IMR-90 (cell line): Measurements from ENCODE around the gene SLC2A11.
"Not testable (repeated sequence)": the region's sequence is repeated elsewhere in the genome, so short reads cannot be mapped to it uniquely, and the experiment has no call there.

Experiments
- BHLHE40 ChIP-seq: fragments of 150-350 bp; IDR thresholded peaks from 2 replicates; pipeline ENCODE4 v1.6.1; 2016; ENCODE audit warnings: mild to moderate bottlenecking, low read depth, low read length
- CEBPB ChIP-seq: IDR thresholded peaks from 2 replicates; pipeline ENCODE4 v1.6.1; 2012; ENCODE audit warnings: low read depth, low read length, improper control_type of control experiment
- MAFK ChIP-seq: IDR thresholded peaks from 2 replicates; pipeline ENCODE4 v1.6.1; 2012; ENCODE audit warnings: low read depth, low read length, improper control_type of control experiment
- MAZ ChIP-seq: IDR thresholded peaks from 2 replicates; pipeline ENCODE4 v1.6.1; 2012; ENCODE audit warnings: low read depth, mild to moderate bottlenecking, low read length, improper control_type of control experiment, moderate library complexity, borderline replicate concordance
- MXI1 ChIP-seq: IDR thresholded peaks from 2 replicates; pipeline ENCODE4 v1.6.1; 2012; ENCODE audit warnings: low read depth, mild to moderate bottlenecking, low read length, moderate library complexity, borderline replicate concordance
- POLR2A ChIP-seq: IDR thresholded peaks from 2 replicates; pipeline ENCODE4 v1.6.1; 2012; ENCODE audit warnings: mild to moderate bottlenecking, low read depth, low read length
- RAD21 ChIP-seq: IDR thresholded peaks from 2 replicates; pipeline ENCODE4 v1.6.1; 2012; ENCODE audit warnings: low read length, improper control_type of control experiment
- RCOR1 ChIP-seq: IDR thresholded peaks from 2 replicates; pipeline ENCODE4 v1.6.1; 2012; ENCODE audit warnings: mild to moderate bottlenecking, low read length, improper control_type of control experiment; ENCODE audit not compliant: insufficient replicate concordance
- RFX5 ChIP-seq: IDR thresholded peaks from 2 replicates; pipeline ENCODE4 v1.8.0; 2012; ENCODE audit warnings: low read depth, mild to moderate bottlenecking, low read length, moderate library complexity
- SMC3 ChIP-seq: fragments of 150-350 bp; IDR thresholded peaks from 2 replicates; pipeline ENCODE4 v1.6.1; 2016; ENCODE audit warnings: low read depth, mild to moderate bottlenecking, antibody characterized with exemption, low read length, moderate library complexity
- TF ChIP-seq, protein P1 (sequence below): conservative IDR thresholded peaks from 2 replicates; pipeline ENCODE4 v1.5.1; 2012; ENCODE audit warnings: mild to moderate bottlenecking, low read depth, low read length, improper control_type of control experiment

DNA sequence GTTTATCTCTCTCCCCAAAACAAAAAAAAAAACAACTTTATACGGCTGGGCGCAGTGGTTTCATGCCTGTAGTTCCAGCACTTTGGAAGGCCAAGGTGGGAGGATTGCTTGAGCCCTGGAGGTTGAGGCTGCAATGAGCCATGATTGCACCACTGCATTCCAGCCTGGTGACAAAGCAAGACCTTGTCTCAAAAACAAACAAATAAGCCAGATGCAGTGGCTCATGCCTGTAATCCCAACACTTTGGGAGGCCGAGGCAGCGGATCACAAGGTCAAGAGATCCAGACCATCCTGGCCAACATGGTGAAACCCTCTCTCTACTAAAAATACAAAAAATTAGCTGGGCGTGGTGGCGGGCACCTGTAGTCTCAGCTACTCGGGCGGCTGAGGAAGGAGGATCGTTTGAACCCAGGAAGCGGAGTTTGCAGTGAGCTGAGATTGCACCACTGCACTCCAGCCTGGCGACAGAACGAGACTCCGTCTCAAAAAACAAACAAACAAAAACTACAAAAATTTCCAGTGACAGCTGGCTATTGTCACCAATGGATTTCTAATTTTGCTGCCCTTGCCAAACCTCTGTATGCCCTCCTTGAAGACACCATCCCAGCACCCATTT is 64.0 kb downstream of the SLC2A11 start:
- TF ChIP-seq BHLHE40, SMC3, MAFK, POLR2A, RAD21, RFX5, MAZ, RCOR1, MXI1: not testable (repeated sequence)
- TF ChIP-seq, protein P1, sequence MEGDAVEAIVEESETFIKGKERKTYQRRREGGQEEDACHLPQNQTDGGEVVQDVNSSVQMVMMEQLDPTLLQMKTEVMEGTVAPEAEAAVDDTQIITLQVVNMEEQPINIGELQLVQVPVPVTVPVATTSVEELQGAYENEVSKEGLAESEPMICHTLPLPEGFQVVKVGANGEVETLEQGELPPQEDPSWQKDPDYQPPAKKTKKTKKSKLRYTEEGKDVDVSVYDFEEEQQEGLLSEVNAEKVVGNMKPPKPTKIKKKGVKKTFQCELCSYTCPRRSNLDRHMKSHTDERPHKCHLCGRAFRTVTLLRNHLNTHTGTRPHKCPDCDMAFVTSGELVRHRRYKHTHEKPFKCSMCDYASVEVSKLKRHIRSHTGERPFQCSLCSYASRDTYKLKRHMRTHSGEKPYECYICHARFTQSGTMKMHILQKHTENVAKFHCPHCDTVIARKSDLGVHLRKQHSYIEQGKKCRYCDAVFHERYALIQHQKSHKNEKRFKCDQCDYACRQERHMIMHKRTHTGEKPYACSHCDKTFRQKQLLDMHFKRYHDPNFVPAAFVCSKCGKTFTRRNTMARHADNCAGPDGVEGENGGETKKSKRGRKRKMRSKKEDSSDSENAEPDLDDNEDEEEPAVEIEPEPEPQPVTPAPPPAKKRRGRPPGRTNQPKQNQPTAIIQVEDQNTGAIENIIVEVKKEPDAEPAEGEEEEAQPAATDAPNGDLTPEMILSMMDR: not testable (repeated sequence)
- TF ChIP-seq CEBPB: peak; percentile 53; the same call in 1 of the 2 replicates
